HG02763 (cell line): ENCODE measurements around the gene ZNF282.

Experiments
- ATAC-seq: cut with Tn5 transposase; IDR thresholded peaks from one replicate; pipeline ENCODE4 v1.9.1; 2021; ENCODE audit warnings: mild to moderate bottlenecking, moderate library complexity; ENCODE audit not compliant: unreplicated experiment

ZNF282 gene

GRCh38 chr7:149195180-149196150, at the start of gene ZNF282:
Gene ZNF282, plus strand, starts transcription at chr7:149195546. Its CDS starts 44 bp downstream, at chr7:149195590.
- peak; percentile 84 for ATAC-seq

DNA sequence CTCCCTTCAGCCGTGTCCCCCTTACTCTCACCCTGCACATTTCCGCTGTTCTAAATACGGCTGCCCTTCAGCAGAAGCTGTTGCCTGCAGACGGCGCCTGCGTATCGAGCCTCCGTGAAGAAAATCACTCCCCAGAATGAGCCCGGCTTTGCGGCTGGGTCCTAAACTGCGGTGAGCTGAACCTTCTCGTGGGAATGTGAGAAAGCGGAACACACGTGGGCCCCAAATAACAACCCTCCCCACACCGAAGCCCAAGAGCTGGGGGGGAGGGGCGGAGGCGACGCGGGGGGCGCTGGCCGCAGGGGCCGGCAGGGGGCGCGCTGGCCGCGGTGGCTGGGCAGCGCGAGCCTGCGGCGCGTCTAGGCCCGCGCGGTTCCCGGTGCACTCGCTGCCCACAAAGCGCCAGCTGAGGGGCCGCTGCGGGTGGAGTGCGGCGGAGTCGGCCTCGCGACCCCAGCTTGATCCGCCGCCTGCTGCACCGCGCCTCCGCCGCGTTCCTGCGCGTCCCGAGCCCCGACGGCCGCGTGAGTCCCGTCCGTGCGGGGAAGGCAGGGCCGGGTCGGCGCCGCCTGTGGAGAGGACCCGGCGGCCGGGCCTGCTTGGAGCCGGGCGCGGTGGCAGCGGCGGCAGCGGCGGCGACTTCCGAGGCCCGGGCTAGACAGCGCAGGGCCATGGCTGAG, 48.1 kb upstream of the ZNF282 start, which contains the start of gene ZNF398:
ZNF398 (plus strand) TSS at position 382 of the 680 bp plus-strand sequence; CDS start at position 672, 290 bp downstream.
- peak; percentile 71 for ATAC-seq

GRCh38 chr7:149147752-149148653, 47.3 kb upstream of the ZNF282 start:
- peak; percentile 29 for ATAC-seq

DNA sequence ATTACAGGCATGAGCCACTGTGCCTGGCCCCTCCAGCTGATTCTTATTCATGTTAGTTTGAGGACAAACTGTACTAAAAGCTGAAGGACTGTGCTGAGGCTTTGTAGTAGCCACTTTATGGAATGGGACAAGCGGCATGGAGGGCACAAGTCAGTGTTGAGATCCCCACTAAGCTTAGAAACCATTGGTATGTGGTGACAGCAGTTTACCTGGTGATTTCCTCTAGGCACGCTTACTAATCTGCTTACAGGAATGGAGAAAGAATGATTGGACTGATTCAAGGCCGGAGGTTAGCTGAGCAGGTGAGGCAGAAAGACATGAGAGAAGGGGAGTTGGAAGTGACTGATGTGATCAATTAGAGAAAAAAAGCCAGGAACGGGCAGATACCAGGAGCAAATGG, 44.4 kb upstream of the ZNF282 start:
- ATAC-seq, result no peak

DNA sequence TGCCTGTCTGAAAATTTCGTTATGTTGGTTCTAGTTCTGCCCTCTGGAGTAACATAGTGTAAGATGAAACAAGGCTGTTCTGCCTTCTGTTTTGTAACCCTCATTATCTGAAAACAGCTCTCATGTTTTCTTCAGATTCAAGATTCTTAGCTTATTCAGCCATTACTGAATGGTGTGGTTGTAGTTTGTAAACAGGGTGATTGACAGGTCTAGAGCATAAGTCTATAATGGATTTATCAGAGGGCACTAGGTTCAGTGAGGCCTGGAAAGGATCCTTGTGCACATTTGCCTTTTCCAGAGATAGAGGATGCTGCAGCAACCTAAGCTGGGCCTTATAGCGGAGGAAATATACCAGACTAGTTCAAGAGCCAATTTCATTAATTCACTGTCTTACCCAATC, 42.0 kb upstream of the ZNF282 start:
- no peak for ATAC-seq

DNA sequence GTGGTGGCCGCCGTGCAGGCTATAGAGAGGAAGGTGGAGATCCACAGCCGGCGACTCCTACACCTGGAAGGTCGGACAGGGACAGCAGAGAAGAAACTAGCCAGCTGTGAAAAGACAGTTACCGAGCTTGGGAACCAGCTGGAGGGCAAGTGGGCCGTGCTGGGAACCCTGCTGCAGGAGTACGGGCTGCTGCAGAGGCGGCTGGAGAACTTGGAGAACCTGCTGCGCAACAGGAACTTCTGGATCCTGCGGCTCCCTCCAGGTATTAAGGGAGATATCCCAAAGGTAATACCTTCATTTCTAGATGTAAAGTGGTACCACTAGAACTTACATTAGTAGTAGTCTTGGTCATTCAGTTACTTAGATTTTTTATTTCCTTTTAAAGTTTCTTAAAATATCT, 41.3 kb upstream of the ZNF282 start:
- ATAC-seq, result no peak

DNA sequence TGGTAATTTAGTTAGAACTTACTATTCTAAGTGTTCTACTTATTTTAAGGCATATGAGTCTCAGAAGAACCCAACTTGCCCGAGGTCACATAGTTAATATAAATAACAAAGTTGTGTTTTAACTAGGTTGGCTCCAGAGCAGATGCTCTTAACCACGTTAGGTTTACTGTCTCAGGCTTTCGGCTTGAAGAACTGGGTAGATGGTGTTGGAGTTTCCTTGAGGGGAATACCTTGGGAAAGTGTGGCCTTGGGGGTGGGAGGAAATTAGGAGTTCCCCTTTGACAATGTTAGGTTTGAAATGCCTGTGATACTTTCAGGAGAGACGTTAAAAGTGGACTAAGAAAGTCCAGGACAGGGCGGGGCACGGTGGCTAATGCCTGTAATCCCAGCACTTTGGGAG, 38.4 kb upstream of the ZNF282 start:
- no peak for ATAC-seq

- no peak for ATAC-seq
Observed at GRCh38 chr7:149161241-149161848, 34.0 kb upstream of the ZNF282 start.

- no peak for ATAC-seq
Observed at GRCh38 chr7:149166142-149166541, 29.2 kb upstream of the ZNF282 start.

GRCh38 chr7:149166630-149167352, 28.6 kb upstream of the ZNF282 start:
- no peak for ATAC-seq

GRCh38 chr7:149171892-149172533, 23.3 kb upstream of the ZNF282 start:
- ATAC-seq, result no peak

- ATAC-seq, result no peak
Observed at GRCh38 chr7:149172534-149172920, 22.8 kb upstream of the ZNF282 start.

GRCh38 chr7:149175150-149175549, 20.2 kb upstream of the ZNF282 start:
- ATAC-seq, result no peak

GRCh38 chr7:149179241-149179640, 16.1 kb upstream of the ZNF282 start:
- no peak for ATAC-seq

DNA sequence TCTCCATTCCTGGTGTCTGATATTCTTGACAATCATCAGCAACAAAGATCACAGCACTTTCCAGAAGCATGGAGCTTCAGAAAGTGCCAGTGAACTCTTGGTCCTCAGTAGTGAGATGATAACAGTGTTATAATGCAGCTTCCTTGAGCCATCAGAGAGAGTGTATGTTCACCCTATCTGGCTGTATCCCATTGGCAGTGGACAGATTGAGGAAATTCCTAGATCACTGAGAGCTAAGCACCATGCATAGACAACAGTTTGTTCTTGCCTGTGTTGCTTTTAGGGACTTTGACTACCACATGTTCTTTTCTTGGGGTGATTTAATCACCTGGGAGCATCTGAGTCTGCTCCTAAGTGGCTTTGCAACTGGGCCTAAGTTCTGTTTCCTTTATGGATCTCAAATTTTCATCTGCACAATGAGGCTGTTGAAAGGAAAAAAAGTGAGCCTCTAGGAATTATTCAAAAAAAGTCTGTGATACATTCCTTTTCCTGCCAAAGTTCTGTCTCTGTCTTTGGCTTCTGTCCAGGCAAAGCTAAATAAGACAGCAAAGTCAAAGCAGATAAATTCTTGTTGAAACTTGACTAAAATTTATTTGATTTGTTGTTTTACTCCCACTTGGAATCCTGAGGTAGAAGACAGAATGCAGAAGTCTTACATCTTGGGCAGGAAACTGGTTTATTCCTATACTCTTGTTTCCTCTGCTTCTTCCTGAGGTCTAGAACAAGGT, 14.5 kb upstream of the ZNF282 start:
- ATAC-seq, result no peak

DNA sequence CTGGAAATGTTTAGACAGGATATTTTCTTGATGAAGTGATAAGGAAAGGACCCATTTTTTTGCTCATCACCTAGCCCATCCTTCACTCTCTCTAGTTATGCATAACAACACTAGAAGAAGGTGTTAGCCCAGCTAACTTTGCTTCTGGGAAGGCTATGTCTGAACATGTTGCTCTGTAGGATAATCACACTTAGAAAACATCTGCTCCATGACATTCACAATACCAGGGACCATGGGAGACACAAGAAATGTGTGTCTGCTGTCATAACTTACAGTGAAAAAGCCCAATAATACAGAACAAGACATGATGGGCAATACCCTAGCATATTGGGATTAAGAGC, 13.9 kb upstream of the ZNF282 start:
- ATAC-seq, result no peak

- no peak for ATAC-seq
Observed at GRCh38 chr7:149184274-149184673, 11.1 kb upstream of the ZNF282 start.

DNA sequence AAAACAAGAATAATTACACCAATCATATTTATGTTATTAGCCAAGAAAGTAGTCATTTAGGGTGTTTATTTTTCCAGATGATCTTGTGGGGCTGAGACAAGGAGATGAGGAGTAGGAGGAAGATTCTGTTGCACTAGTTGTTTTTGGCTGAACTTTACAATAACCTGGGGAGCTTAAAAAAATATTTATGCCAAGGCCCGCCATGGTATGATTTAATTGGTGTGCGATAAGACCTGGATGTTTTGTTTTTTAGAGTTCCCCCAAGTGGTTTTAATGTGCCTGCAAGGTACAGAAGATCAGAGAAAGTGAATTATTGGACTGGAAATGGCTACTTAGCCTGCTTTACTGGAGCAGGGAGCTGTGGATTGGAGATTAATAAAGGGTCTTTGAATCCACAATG, 7.1 kb upstream of the ZNF282 start:
- no peak for ATAC-seq
